A549 (cell line): ENCODE results near the gene EVI5L. TPM values are rescaled to one million over a fixed set of nuclear protein-coding genes. Genes with fewer than 3 reads are reported as not detected.

Experiments
- ATAC-seq, 2 experiments: fragments of 200-7000 bp in 1 of 2; fragments of >200 bp in 1 of 2; cut with Nextera tagmentation in 1 of 2; cut with Tn5 transposase in 1 of 2; 3 replicates each; pipeline versions ENCODE4 v1.8.0 to v1.9.1; 2018 to 2020; ENCODE audit warnings: mild to moderate bottlenecking in 1 of 2, moderate library complexity in 1 of 2
- CTCF ChIA-PET: fragments of 300-600 bp; sonication (Branson Sonifier 250); formaldehyde crosslinking; extraction: SDS; loops from one replicate; lab custom pipeline; 2021; ENCODE audit warnings: antibody characterized with exemption, inconsistent platforms; lab: Yijun Ruan, JAX
- POLR2A ChIA-PET: fragments of 350-600 bp; formaldehyde crosslinking; extraction: SDS; loops from one replicate; lab custom pipeline; 2021; ENCODE audit warnings: antibody characterized with exemption, inconsistent platforms; lab: Yijun Ruan, JAX
- DNase-seq, 2 experiments: peaks; one replicate each; pipeline versions ENCODE4 v3.0.0 to v3.0.0-alpha.2; 2011 to 2016; ENCODE audit warnings: low read depth in 1 of 2, low spot score in 1 of 2
- FAIRE-seq: peaks from 2 replicates; lab custom pipeline; 2011; peaks lifted over from hg19 to GRCh38; lab: Jason Lieb, UNC
- H3K27ac ChIP-seq, 2 experiments: fragments of >200 bp; sonication (Bioruptor Twin); formaldehyde crosslinking; 3 replicates each; pipeline ENCODE4 v1.5.1; 2016 to 2017
- H3K4me1 ChIP-seq: fragments of >200 bp; sonication (Bioruptor Twin); formaldehyde crosslinking; 3 replicates; pipeline ENCODE4 v1.6.1; 2016
- H3K4me2 ChIP-seq: fragments of >200 bp; sonication (Bioruptor Twin); formaldehyde crosslinking; 3 replicates; pipeline ENCODE4 v1.6.1; 2016
- H3K4me3 ChIP-seq: fragments of >200 bp; sonication (Bioruptor Twin); formaldehyde crosslinking; 3 replicates; pipeline ENCODE4 v1.5.1; 2016
- H3K9me3 ChIP-seq: fragments of >200 bp; sonication (Bioruptor Twin); formaldehyde crosslinking; 3 replicates; pipeline ENCODE4 v1.6.1; 2016
- CEBPB ChIP-seq, 2 experiments: fragments of >200 bp in 1 of 2; sonication (Bioruptor Twin) in 1 of 2; formaldehyde crosslinking in 1 of 2; IDR thresholded peaks; 2 replicates each; pipeline ENCODE4 v1.6.1; 2012 to 2016
- CHD4 ChIP-seq: fragments of 200-600 bp; sonication (generic); IDR thresholded peaks from 2 replicates; pipeline ENCODE4 v1.6.1; 2016; ENCODE audit warnings: antibody characterized with exemption, mild to moderate bottlenecking, borderline replicate concordance
- FOSB ChIP-seq: fragments of 250-450 bp; sonication (Bioruptor Pico); IDR thresholded peaks from 2 replicates; pipeline ENCODE4 v1.5.0; 2020; ENCODE audit warnings: mild to moderate bottlenecking, moderate library complexity
- FOXS1 ChIP-seq: fragments of 250-450 bp; sonication (Bioruptor Pico); IDR thresholded peaks from 2 replicates; pipeline ENCODE4 v1.5.0; 2020; ENCODE audit warnings: mild to moderate bottlenecking, moderate library complexity
- GATA3 ChIP-seq: IDR thresholded peaks from 2 replicates; pipeline ENCODE4 v1.6.1; 2012; ENCODE audit warnings: borderline replicate concordance
- HOXA7 ChIP-seq: fragments of 250-450 bp; sonication (Bioruptor Pico); IDR thresholded peaks from 2 replicates; pipeline ENCODE4 v1.5.0; 2020; ENCODE audit warnings: mild to moderate bottlenecking, moderate library complexity
- KDM1A ChIP-seq: fragments of 200-600 bp; sonication (generic); IDR thresholded peaks from 2 replicates; pipeline ENCODE4 v1.6.1; 2016; ENCODE audit warnings: low read depth, mild to moderate bottlenecking
- MAZ ChIP-seq: fragments of 150-350 bp; IDR thresholded peaks from 2 replicates; pipeline ENCODE4 v1.6.1; 2014; ENCODE audit warnings: antibody characterized with exemption, low read depth, low read length, borderline replicate concordance
- POLR2A ChIP-seq: IDR thresholded peaks from 2 replicates; pipeline ENCODE4 v1.6.1; 2012; ENCODE audit warnings: mild to moderate bottlenecking, low read length
- TP53 ChIP-seq: fragments of 250-450 bp; sonication (Bioruptor Pico); IDR thresholded peaks from 2 replicates; pipeline ENCODE4 v1.5.0; 2021; ENCODE audit warnings: mild to moderate bottlenecking, moderate library complexity
- ZFP36 ChIP-seq: fragments of 450-650 bp; IDR thresholded peaks from 2 replicates; pipeline ENCODE4 v1.6.1; 2014; ENCODE audit warnings: borderline replicate concordance; ENCODE audit not compliant: partially characterized antibody
- ZSCAN20 ChIP-seq: fragments of 250-450 bp; sonication (Bioruptor Pico); IDR thresholded peaks from 2 replicates; pipeline ENCODE4 v1.8.0; 2022; ENCODE audit warnings: mild to moderate bottlenecking, moderate library complexity
- WGBS: methylation state at CpG from one replicate; pipeline ENCODE4 v1.1.6; 2017; ENCODE audit errors: missing lambda C conversion rate; 5-methylcytosine and 5-hydroxymethylcytosine counted together
- polyA plus RNA-seq, 4 experiments: library from polyadenylated mRNA; depleted of rRNA in 3 of 4; stranded (reverse); fragments of >200 nt; fragmentation: RNase III in 1 of 4; extraction: RNeasy Plus Mini Kit Qiagen cat#74134 plus additional on column Dnase treatment in 1 of 4; gene quantifications; 2 replicates in 3 of 4; 3 replicates in 1 of 4; pipeline ENCODE4 v1.2.3, GENCODE V29; 2011 to 2017
- TF ChIP-seq, protein P1 (sequence below): IDR thresholded peaks from 2 replicates; pipeline ENCODE4 v1.6.1; 2012
- TF ChIP-seq, protein P2 (sequence below): IDR thresholded peaks from 2 replicates; pipeline ENCODE4 v1.6.1; 2012
- TF ChIP-seq, protein P3 (sequence below): fragments of 200-600 bp; sonication (generic); IDR thresholded peaks from 2 replicates; pipeline ENCODE4 v1.6.1; 2016; ENCODE audit warnings: antibody characterized with exemption, mild to moderate bottlenecking, moderate library complexity
- TF ChIP-seq, protein P4 (sequence below): fragments of 150-350 bp; IDR thresholded peaks from 2 replicates; pipeline ENCODE4 v1.6.1; 2014; ENCODE audit warnings: low read depth, mild to moderate bottlenecking, low read length

Gene EVI5L
- polyA plus RNA-seq, 2 of the 4 experiments (the other 2 are of a cell fraction) = 1.2 to 1.8 TPM

DNA sequence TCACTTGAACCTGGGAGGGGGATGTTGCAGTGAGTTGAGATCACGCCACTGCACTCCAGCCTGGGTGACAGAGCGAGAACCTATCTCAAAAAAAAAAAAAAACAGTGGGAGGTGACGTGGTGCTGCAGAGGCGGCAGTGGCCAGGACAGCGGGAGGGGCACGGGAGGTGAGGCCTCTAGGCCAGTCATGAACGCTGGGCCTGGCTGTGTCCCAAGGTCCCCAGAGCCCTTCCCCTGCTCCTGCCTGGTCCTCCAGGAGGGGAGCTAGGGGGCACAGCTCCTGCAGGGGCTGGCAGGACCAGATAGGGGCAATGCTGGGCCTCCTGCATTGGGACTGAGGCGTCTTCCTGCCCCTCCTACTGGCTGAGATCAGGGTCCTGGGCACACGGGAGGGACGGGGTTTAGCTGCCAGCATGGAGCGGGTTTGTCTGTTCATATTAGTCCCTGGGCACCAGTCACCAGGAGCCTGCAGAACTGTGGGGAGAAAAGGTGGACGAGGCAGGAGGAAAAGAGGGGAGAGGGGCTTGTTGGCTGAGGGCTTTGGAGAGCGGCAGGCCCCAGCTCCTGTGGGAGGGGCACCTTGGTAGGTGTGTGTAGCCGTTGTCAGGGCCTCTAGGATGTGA, 78.2 kb downstream of the EVI5L start:
- ATAC-seq = no peak; a peak in 1 of 6 replicates
- Histone ChIP-seq H3K9me3 (no peaks in the 10 kb centered on the region), H3K4me1 (peaks cover 8% of the 10 kb centered on the region), H3K4me3 (no peak overlapping the region), H3K4me2 (no peak overlapping the region), H3K27ac (no peak overlapping the region)
- ChIA-PET CTCF (interaction anchor here (0.8 to 2.2 kb wide), 4 partner anchors 8 to 39 kb away, joined by 3 to 14 read pairs (median 3); no protein-coding TSS in a partner anchor), POLR2A (interaction anchor here (0.8 kb wide), 1 partner anchor 12 kb away, joined by 3 read pairs; the partner anchor contains the start of gene SNAPC2)
- 82% methylated on average over 14 of the region's 14 CpGs for WGBS
- no peak for TF ChIP-seq KDM1A
- no peak for TF ChIP-seq ZSCAN20 (CRISPR knock-in tag)
- TF ChIP-seq FOSB = no peak
- no peak for TF ChIP-seq GATA3
- TF ChIP-seq POLR2A = no peak
- no peak for TF ChIP-seq ZFP36
- no peak for TF ChIP-seq HOXA7 (CRISPR knock-in tag)
- TF ChIP-seq, protein P1, sequence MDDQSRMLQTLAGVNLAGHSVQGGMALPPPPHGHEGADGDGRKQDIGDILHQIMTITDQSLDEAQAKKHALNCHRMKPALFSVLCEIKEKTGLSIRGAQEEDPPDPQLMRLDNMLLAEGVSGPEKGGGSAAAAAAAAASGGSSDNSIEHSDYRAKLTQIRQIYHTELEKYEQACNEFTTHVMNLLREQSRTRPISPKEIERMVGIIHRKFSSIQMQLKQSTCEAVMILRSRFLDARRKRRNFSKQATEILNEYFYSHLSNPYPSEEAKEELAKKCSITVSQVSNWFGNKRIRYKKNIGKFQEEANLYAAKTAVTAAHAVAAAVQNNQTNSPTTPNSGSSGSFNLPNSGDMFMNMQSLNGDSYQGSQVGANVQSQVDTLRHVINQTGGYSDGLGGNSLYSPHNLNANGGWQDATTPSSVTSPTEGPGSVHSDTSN = no peak
- TF ChIP-seq, protein P2, sequence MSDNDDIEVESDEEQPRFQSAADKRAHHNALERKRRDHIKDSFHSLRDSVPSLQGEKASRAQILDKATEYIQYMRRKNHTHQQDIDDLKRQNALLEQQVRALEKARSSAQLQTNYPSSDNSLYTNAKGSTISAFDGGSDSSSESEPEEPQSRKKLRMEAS = no peak
- TF ChIP-seq CEBPB (IDR thresholded peaks at IDR 0.05) = no peak
- no peak for DNase-seq
- no peak for FAIRE-seq

DNA sequence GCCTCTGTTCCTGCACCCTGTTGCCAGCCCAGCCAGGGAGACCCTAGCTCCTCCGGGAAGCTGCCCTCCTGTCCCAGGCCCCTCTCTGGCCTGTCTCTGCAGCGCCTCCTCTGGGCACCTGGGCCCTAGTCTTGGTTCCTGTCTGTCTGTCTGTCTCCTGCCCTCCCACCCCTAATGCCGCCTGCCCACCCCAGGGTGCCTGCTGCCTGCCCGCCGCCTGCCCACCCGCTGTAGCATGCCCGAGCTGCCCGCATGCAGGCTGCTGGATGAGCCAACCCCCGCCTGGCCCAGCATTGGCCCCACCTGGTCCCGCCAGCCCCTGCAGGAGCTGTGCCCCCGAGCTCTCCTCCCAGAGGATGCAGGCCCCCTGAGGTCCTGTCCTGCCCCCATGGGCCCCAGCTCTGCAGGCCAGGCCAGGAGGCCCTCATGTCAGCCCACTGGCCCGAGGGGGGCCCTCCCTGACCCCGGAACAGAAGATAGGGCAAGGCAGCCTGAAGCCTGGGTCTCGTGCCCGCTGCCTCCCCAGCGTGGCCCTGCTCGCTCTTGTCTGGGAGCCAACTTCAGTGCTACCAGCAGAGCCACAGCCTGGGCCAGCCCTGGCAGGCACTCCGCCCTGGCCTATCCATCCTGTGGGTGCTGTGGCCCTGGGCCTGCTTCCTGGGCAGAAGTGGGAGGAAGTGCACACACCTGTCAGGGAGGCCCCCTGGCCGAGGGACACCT, 78.9 kb downstream of the EVI5L start:
- DNase-seq = no peak
- H3K4me1 ChIP-seq = peaks cover 8% of the 10 kb centered on the region
- ChIA-PET POLR2A (interaction anchor here (0.8 kb wide), 1 partner anchor 12 kb away, joined by 3 read pairs; the partner anchor contains the start of gene SNAPC2), CTCF (interaction anchor here (0.8 to 2.2 kb wide), 4 partner anchors 9 to 39 kb away, joined by 3 to 14 read pairs (median 3); no protein-coding TSS in a partner anchor)
- no peak overlapping the region for H3K27ac ChIP-seq
- no peak for FAIRE-seq
- TF ChIP-seq CHD4 = no peak
- TF ChIP-seq TP53 = no peak
- TF ChIP-seq, protein P3, sequence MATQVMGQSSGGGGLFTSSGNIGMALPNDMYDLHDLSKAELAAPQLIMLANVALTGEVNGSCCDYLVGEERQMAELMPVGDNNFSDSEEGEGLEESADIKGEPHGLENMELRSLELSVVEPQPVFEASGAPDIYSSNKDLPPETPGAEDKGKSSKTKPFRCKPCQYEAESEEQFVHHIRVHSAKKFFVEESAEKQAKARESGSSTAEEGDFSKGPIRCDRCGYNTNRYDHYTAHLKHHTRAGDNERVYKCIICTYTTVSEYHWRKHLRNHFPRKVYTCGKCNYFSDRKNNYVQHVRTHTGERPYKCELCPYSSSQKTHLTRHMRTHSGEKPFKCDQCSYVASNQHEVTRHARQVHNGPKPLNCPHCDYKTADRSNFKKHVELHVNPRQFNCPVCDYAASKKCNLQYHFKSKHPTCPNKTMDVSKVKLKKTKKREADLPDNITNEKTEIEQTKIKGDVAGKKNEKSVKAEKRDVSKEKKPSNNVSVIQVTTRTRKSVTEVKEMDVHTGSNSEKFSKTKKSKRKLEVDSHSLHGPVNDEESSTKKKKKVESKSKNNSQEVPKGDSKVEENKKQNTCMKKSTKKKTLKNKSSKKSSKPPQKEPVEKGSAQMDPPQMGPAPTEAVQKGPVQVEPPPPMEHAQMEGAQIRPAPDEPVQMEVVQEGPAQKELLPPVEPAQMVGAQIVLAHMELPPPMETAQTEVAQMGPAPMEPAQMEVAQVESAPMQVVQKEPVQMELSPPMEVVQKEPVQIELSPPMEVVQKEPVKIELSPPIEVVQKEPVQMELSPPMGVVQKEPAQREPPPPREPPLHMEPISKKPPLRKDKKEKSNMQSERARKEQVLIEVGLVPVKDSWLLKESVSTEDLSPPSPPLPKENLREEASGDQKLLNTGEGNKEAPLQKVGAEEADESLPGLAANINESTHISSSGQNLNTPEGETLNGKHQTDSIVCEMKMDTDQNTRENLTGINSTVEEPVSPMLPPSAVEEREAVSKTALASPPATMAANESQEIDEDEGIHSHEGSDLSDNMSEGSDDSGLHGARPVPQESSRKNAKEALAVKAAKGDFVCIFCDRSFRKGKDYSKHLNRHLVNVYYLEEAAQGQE = no peak
- no peak for TF ChIP-seq FOXS1
- peak; percentile 7 to 46; a peak in 3 of 6 replicates for ATAC-seq
- H3K4me3 ChIP-seq = no peak overlapping the region
- WGBS = 80% methylated on average over 2 of the region's 19 CpGs
- no peak overlapping the region for H3K4me2 ChIP-seq
- no peaks in the 10 kb centered on the region for H3K9me3 ChIP-seq

DNA sequence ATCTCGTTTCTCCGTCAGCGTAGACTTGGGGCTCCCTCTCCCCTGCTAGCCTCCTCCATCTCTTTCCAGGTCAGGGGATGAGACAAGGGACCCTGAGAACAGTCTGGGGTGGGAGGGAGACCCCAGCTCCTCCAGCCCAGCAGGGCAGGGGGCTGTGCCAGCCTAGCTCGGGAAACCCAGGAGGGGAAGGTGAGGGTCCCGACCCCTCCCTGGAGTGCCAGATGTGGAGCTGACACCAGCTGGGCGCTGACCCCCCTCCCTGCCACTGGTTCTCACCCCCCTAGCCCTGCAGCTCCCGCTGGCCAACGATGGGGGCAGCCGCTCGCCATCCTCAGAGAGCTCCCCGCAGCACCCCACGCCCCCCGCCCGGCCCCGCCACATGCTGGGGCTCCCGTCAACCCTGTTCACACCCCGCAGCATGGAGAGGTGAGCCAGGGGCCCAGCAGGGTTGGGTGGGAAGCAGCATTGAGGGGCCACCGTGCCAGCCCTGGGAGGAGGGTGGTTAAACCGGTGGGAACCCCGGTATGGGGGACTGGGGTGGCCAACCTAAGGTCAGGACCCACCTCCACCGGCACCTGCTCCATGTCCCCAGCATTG, 79.6 kb downstream of the EVI5L start:
- TF ChIP-seq MAZ = no peak
- TF ChIP-seq, protein P3 = no peak
- TF ChIP-seq, protein P4, sequence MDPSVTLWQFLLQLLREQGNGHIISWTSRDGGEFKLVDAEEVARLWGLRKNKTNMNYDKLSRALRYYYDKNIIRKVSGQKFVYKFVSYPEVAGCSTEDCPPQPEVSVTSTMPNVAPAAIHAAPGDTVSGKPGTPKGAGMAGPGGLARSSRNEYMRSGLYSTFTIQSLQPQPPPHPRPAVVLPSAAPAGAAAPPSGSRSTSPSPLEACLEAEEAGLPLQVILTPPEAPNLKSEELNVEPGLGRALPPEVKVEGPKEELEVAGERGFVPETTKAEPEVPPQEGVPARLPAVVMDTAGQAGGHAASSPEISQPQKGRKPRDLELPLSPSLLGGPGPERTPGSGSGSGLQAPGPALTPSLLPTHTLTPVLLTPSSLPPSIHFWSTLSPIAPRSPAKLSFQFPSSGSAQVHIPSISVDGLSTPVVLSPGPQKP = no peak
- TF ChIP-seq, all 56 proteins: peak for 0
- Histone ChIP-seq H3K27ac (no peak overlapping the region), H3K9me3 (no peaks in the 10 kb centered on the region), H3K4me3 (no peak overlapping the region), H3K4me2 (no peak overlapping the region), H3K4me1 (peaks cover 8% of the 10 kb centered on the region)
- POLR2A ChIA-PET = no interaction called here
- CTCF ChIA-PET = interaction anchor here (1.4 to 2.2 kb wide), 2 partner anchors 8 to 41 kb away, joined by 4 to 14 read pairs; no protein-coding TSS in a partner anchor
- ATAC-seq (no peak), DNase-seq (no peak), FAIRE-seq (no peak)
- 82% methylated on average over 4 of the region's 21 CpGs for WGBS
